ENCODE measurements around the gene CRHR2. TPM values are rescaled to one million over a fixed set of nuclear protein-coding genes. Genes with fewer than 3 reads are reported as not detected.
"Not testable (repeated sequence)": the region's sequence is repeated elsewhere in the genome, so short reads cannot be mapped to it uniquely, and the experiment has no call there.

The CRHR2 gene
- total RNA-seq, 2 donors from 2014 or later = 0.17 TPM; not detected in 1

DNA sequence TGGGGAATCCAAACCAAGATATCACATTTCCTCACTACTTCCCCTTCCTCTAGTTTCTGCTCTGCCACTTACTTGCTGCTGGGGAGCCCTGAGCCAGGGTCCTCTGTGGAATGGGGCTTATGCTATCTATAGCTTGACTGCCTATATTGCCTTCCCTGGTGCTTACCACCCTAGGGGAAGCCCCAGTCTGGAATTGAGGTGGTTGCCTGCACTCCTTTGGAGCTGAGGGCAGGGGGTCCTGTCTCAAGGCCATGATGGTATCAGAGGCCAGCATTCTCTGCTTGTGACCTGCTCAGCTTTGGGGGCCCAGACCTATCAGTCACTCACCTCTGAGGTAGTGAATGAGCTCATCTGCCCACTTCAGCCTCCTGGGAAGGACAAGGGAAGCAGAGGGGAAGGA, 40.4 kb upstream of the CRHR2 start:
- Histone ChIP-seq H3K36me3 (no peaks in the 10 kb centered on the region), H3K9me3 (no peaks in the 10 kb centered on the region)
- intact Hi-C loops (cut with DNase I) = no loop called here

DNA sequence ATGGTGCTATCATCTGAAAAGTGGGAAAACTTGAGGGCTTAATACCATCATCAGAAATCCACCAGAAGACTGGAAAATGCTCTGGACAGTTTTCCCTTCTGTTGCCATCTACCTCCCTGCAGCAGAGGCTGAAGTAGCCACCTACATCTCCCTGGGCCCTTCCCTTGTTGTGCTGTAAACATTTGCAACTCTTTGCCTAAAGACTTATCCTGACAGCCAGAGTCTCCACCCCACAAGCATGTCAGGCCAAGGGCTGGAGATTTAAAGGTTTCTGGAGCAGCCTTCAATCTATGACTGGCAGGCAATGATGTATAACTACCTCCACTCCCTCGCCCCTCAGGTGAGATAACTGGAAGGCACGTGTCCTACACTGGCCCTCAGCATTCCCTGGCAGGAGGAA, 39.9 kb upstream of the CRHR2 start:
- no peak overlapping the region for H3K27ac ChIP-seq
- 68% methylated on average over 2 of the region's 2 CpGs for WGBS
- no peak for DNase-seq (ENCODE audit: low spot score)
- H3K36me3 ChIP-seq = no peaks in the 10 kb centered on the region
- H3K4me1 ChIP-seq (replicated peaks) = no peaks in the 10 kb centered on the region
- no peak overlapping the region for H3K4me3 ChIP-seq
- no peaks in the 10 kb centered on the region for H3K27me3 ChIP-seq (replicated peaks; ENCODE audit: insufficient read depth)
- no peak for TF ChIP-seq POLR2A (IDR thresholded peaks at IDR 0.05)
- TF ChIP-seq, protein P1, sequence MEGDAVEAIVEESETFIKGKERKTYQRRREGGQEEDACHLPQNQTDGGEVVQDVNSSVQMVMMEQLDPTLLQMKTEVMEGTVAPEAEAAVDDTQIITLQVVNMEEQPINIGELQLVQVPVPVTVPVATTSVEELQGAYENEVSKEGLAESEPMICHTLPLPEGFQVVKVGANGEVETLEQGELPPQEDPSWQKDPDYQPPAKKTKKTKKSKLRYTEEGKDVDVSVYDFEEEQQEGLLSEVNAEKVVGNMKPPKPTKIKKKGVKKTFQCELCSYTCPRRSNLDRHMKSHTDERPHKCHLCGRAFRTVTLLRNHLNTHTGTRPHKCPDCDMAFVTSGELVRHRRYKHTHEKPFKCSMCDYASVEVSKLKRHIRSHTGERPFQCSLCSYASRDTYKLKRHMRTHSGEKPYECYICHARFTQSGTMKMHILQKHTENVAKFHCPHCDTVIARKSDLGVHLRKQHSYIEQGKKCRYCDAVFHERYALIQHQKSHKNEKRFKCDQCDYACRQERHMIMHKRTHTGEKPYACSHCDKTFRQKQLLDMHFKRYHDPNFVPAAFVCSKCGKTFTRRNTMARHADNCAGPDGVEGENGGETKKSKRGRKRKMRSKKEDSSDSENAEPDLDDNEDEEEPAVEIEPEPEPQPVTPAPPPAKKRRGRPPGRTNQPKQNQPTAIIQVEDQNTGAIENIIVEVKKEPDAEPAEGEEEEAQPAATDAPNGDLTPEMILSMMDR (IDR thresholded peaks at IDR 0.05) = no peak
- TF ChIP-seq POLR2AphosphoS5 (IDR thresholded peaks at IDR 0.05) = no peak
- no peaks in the 10 kb centered on the region for H3K9me3 ChIP-seq
- intact Hi-C loops (cut with DNase I) = no loop called here

More for the DNA sequence above, 40.4 kb upstream of the CRHR2 start:
- DNase-seq (ENCODE audit: low spot score) = no peak
- H3K4me3 ChIP-seq = no peak overlapping the region
- TF ChIP-seq POLR2A (IDR thresholded peaks at IDR 0.05) = no peak
- no peak for TF ChIP-seq POLR2AphosphoS5 (IDR thresholded peaks at IDR 0.05)
- TF ChIP-seq, protein P1 (IDR thresholded peaks at IDR 0.05) = no peak
- no peak overlapping the region for H3K27ac ChIP-seq
- H3K4me1 ChIP-seq (replicated peaks) = no peaks in the 10 kb centered on the region
- H3K27me3 ChIP-seq (replicated peaks; ENCODE audit: insufficient read depth) = no peaks in the 10 kb centered on the region

DNA sequence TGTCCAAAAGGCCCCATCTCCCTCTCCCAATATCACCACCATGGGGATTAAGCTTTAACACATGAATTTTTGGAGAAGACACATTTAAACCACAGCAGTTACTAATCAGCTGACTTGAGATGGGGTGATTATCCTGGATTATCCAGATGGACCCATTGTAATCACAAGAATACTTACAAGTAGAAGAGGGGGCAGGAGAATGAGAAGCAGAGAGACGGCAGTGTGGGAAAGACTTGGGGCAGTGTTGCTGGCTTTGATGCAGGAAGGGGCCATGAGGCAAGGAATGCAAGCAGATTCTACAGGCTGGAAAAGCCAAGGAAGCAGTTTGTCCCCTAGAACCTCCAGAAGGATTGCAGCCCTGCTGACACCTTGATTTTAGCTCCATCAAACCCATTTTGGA, 39.0 kb upstream of the CRHR2 start:
- no peak overlapping the region for H3K27ac ChIP-seq
- no peak overlapping the region for H3K4me3 ChIP-seq
- no peak for DNase-seq (ENCODE audit: low spot score)
- no peaks in the 10 kb centered on the region for H3K27me3 ChIP-seq (replicated peaks; ENCODE audit: insufficient read depth)
- intact Hi-C loops (cut with DNase I) = no loop called here
- H3K4me1 ChIP-seq (replicated peaks) = no peaks in the 10 kb centered on the region
- TF ChIP-seq, protein P1 (IDR thresholded peaks at IDR 0.05) = no peak
- TF ChIP-seq POLR2AphosphoS5 (IDR thresholded peaks at IDR 0.05) (no peak), POLR2A (IDR thresholded peaks at IDR 0.05) (no peak)
- no peaks in the 10 kb centered on the region for H3K9me3 ChIP-seq
- H3K36me3 ChIP-seq = no peaks in the 10 kb centered on the region
- WGBS = 77% methylated on average over 1 of the region's 1 CpG

DNA sequence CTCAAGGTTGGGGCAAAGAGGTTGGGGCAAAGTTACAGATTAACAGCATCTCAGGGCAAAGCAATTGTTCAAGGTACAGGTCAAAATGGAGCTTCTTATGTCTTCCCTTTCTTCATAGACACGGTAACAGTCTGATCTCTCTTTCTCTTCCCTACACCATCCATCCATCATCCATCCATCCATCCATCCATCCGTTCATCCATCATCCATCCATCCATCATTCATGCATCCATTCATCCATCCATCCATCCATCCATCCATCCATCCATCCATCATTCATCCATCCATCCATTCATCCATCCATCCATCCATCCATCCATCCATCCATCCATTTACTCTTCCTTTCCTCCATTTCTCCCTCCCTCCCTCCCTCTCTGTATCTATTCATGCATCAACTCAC, 37.2 kb upstream of the CRHR2 start:
- DNase-seq (ENCODE audit: low spot score); H3K27me3 ChIP-seq (replicated peaks; ENCODE audit: insufficient read depth); intact Hi-C loops (cut with DNase I); H3K27ac ChIP-seq; H3K4me1 ChIP-seq (replicated peaks); H3K9me3 ChIP-seq; H3K36me3 ChIP-seq; H3K4me3 ChIP-seq: not testable (repeated sequence)
- WGBS = 94% methylated on average over 2 of the region's 2 CpGs

DNA sequence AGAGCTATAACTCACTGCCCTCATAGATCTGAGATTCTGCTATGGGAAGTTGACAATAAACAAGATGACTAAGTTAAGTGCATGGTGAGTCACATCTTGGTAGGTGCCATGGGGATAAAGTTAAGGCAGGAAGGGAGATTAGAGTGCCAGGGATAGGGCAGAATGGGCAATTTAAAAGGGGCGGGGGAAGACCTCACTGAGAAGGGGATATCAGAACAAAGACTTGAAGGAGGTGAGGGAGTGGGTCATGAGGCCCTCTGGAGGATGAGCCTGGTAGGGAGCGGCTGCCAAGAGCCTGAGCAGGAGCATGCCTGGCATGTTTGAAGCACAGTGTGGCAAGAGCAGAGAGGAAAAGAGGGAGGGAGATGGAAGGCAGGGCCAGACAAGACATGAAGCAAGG, 34.9 kb upstream of the CRHR2 start:
- Histone ChIP-seq H3K4me3 (no peak overlapping the region), H3K27me3 (replicated peaks; ENCODE audit: insufficient read depth) (no peaks in the 10 kb centered on the region), H3K9me3 (no peaks in the 10 kb centered on the region), H3K36me3 (no peaks in the 10 kb centered on the region), H3K4me1 (replicated peaks) (no peaks in the 10 kb centered on the region), H3K27ac (no peak overlapping the region)
- TF ChIP-seq, protein P1 (IDR thresholded peaks at IDR 0.05) = no peak
- TF ChIP-seq POLR2AphosphoS5 (IDR thresholded peaks at IDR 0.05) = no peak
- no peak for TF ChIP-seq POLR2A (IDR thresholded peaks at IDR 0.05)
- no peak for DNase-seq (ENCODE audit: low spot score)
- WGBS = 69% methylated on average over 2 of the region's 2 CpGs
- intact Hi-C loops (cut with DNase I) = no loop called here
